Right forelimb (tissue), 1 donor: ENCODE results near the gene ETV4.
A peak's percentile ranks its signal among the peaks of the same experiment; 100 is the strongest.

ENCODE experiments used
- DNase-seq: peaks from one replicate; pipeline ENCODE4 v3.0.0-alpha.2; 2018

ETV4 gene

DNA sequence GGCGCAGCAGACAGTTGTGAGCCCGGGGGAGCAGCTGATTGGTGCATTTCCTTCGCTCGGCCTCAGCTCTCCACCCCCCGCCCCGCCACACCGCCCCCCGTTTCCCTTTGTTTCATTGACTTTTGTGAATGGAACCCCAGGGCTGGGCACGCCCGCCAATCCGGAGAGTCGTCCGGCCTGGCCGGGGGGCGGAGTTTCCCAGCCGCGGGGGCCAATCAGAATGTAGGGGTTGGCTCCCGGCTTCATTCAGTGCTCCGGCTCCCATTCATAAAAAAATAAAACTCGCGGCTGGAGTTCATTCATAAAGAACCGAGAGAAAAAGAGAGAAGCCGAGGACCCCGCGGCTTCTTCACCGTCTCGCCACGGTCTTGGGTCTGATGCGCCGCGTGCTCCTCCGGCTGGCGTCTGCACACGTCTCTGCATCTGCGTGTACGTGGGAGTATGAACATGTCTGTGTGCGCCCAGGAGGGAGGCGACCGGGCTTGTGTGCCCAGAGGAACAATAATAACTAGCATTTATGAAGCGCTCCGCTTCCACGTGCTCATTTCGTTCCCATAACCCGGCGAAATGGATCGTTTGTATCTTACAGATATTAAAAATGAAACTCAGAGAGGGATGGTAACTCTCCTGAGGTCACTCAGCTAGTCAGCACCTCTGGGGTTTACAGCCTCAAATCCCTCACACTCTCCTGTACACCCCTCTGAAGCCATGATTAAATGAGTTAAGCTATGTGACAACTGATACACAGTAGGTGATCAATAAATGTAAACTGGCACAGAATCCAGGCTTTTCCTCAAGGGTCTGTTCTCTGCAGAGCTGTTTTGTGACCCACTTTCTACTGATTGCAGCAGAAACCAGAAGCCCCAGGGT is at the start of gene ETV4:
TSS of gene ETV4 (minus strand) at position 22 of the 870 bp plus-strand sequence. CDS start 723 bp downstream, outside the sequence.
- peak; percentile 96 for DNase-seq

DNA sequence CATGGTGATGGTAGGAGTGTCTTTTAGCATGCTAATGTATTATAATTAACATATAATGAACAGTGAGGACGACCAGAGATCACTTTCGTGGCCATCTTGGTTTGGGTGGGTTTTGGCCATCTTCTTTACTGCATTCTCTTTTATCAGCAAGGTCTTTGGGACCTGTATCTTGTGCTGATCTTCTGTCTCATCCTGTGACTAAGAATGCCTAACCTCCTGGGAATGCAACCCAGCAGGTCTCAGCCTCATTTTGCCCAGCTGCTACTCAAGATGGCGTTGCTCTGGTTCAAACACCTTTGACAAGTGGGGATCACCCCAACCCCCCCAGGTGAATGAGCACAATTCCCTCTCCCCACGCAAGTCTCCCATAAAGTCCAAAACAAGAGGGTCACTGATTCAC is 49.3 kb upstream of the ETV4 start:
- DNase-seq = no peak

DNA sequence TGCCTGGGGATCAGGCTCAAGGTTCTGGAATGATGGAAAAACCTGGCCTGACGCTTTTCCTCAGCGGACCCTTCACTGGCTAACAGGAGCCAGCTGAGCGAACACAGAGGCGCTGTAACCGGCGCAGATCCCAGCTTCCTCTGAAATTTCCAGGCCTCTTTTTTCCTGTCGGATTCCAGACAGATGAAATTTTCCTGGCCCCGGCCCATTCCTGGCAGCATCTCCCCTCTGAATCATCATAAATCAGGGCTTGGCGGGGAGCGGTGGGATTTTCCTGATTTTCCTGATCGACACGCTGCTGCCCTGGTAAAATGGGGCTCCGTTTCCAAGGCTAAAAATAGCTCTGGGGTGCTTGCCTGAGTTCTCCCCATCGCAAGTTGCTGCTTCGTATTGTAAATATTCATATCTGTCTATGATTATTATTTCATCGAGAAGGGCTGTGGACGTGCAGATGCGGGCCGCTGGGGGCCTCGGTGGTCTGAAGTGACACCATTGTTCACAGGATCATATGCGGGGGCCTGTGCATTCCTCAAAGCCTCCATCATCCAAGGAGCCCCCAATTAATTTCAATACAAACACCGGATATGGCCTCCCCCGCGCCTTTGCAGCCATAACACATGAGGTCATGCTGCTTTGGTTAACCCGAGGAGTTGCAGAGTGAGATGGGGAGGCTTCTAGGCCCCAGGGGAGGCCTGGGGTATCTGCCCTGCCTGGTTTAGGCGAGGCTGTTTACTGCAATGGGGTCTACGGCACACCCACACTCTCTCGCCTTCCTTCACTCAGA is 45.8 kb upstream of the ETV4 start:
- DNase-seq = peak; percentile 93

DNA sequence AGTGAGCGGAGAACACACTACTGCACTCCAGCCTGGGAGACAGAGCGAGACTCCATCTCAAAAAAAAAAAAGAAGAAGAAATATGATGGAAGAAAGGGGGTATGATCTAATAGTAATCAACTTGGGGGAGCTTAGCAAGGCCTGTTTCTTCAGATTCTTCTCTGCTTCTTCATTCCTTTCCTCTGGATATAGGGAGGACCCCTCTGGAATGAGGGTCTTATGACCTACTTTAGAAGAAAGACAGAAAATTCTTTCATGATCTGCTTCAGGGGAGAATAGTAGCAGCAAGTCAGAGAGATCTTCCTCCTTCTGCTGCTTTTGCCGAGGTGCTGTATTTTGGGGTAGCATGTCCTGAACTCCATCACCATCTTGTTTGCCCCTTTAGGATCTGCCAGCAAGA is 44.9 kb upstream of the ETV4 start:
- DNase-seq = no peak

DNA sequence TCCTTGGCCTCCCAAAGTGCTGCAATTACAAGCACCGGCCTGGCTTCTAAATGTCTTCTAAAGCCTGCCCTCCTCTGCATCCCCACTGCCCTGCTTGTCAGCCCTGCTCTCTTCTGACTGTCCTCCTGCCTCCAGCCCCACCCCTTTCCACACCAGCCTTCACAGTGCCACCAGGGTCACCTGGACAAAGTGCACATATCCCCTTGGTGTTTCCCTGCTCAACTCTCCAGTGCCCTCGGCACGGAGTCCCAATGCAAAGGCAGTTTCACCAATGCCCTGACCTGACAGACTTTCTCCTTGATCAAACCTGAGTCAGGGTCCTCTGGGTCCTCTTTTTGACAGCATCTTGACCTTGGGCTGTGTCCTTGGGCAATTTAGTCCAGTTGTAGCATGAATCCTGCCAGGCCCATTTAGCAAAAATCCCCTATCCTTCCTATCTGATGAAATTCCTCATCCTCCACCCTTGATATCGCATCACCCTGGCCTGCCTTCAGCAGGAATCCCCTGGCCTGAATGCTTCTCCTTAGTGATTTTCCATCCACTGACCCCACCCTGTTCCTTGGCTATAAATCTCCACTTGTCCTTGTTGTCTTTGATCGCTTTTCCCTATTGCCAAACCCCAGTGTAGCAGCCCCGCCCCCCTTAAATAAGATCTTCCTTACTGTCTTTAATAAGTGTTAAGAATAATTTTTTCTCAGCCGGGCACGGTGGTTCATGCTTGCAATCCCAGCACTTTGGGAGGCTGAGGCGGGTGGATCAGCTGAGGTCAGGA is 42.7 kb upstream of the ETV4 start:
- no peak for DNase-seq

DNA sequence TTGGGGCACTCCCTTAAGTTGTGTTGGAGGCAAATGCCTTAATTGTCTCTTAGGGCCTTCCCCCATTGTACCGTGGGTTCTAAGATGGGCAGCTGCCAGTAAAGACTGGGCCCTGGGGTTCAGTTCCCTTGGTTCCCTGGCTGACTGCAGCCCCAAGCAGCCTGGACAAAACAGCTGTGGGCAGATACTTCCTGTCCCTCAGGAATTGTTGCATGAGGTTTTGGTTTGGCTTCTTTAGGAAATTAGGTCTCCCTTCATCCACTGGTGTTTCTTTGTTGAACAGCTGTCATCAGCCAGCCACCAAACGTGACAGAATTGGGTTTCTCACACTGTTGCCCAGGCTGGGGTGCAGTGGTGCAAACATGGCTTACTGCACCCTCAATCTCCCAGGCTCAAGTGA is 42.0 kb upstream of the ETV4 start:
- no peak for DNase-seq

DNA sequence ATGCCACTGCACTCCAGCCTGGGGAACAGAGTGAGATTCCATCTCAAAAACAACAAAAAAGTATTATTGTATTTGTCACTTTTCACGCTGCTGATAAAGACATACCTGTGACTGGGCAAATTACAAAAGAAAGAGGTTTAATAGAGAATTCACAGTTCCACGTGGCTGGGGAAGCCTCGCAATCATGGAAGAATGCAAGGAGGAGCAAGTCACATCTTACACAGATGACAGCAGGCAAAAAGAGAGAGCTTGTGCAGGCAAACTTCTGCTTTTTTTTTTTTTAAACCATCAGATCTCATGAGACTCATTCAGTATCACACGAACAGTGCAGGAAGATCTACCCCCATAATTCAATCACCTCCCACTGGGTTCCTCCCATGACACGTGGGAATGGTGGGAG is 41.5 kb upstream of the ETV4 start:
- DNase-seq = no peak

DNA sequence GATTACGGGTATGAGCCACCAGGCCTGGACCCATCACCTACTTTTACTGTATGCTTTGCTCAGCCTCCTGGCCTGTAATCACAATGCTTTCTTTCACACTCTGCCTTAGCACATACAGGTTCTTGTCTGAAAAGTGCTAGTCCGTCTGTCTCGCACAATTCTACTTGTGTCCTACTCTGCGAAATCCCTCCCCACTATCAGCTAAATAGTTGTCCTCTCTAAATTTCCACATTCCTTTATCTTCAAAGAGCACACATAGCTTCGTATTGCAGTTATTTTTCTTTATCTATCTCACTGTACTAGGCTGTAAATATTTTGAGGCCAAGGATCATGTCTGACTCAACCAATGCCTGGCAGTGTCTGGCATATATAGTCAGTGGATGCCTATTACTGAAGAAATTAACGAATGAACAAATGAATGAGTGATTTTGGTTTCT is 38.5 kb upstream of the ETV4 start:
- no peak for DNase-seq

DNA sequence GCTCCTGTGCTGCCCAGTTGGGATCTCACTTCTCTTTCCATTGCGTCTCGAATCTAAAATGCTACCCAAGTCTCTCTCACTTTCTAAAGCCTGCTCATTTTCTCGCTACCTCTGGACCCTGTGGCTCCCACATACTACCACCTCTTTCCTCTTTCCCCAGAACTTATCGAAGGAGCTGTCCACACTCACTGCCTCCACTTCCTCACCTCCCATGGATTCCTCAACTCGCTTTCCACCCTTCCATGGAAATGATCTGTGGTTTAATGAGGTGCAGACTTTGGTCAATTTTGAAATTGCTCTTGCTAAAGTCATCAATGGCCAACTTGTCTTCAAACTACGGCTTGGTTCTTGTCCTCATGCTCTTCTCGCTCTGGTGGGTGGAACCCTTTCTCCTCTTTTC is 37.2 kb upstream of the ETV4 start:
- no peak for DNase-seq

DNA sequence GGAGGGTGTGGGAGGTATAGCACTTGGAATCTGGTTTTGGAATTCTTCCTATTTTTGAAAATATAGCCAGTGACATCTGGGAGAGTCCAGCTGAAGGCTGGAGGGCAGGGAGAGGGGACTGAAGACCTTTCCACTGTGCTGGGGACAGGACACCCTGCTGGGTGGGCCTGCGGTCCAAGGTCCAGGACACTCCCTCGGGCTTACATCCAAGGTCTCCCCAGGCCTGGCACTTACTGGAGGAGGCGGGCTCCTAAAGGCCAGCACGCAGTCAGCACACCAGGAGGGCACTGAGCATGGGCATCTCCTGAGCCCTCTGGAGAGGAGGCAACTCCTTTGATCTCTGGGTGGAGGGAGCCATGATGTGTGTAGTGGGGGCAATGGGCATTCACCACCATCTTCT is 35.5 kb upstream of the ETV4 start:
- no peak for DNase-seq

DNA sequence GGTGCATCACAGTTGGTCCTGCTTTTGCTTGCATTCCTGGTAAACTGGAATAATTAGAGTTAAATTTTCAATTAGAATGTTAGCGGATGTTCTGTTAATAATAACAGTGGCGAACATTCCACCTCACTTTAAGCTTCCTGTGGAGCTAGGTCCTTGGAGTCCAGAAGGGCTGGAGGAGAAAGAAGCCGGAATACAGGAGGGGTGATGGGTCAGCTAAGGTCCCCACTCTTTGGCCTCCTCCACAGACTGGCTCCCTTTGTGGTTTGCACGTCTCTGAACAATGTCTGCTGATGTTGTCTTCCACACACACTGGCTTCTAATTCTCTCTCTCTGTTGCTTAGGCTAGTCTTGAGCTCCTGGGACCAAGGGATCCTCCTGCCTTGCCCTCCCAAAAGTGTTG is 35.0 kb upstream of the ETV4 start:
- no peak for DNase-seq

DNA sequence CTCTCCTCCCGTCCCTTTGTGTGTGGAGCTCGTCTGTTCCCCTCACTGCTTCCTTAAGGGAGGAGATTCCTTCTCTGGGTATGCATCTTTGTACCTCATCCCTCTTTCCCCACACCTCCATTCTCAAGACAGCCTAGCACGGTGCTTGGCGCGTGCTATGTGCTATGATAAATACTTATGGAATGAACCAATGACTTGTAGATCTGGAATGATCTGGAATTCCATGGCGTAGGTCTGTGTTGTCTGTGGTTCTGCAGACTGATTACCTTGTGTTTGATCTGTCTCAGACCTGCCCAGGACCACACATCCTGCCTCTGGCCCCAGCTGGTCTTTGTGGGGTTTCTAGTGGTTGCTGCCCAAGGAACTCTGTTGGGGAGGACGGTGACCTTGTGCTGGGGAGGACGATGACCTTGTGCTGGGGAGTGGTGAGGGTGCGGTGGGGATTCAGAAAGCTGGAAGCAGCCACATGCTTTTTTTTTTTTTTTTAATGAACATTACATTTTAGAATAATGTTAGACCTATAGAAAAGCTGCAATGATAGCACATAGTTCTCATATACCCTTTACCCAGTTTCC is 33.5 kb upstream of the ETV4 start:
- no peak for DNase-seq

DNA sequence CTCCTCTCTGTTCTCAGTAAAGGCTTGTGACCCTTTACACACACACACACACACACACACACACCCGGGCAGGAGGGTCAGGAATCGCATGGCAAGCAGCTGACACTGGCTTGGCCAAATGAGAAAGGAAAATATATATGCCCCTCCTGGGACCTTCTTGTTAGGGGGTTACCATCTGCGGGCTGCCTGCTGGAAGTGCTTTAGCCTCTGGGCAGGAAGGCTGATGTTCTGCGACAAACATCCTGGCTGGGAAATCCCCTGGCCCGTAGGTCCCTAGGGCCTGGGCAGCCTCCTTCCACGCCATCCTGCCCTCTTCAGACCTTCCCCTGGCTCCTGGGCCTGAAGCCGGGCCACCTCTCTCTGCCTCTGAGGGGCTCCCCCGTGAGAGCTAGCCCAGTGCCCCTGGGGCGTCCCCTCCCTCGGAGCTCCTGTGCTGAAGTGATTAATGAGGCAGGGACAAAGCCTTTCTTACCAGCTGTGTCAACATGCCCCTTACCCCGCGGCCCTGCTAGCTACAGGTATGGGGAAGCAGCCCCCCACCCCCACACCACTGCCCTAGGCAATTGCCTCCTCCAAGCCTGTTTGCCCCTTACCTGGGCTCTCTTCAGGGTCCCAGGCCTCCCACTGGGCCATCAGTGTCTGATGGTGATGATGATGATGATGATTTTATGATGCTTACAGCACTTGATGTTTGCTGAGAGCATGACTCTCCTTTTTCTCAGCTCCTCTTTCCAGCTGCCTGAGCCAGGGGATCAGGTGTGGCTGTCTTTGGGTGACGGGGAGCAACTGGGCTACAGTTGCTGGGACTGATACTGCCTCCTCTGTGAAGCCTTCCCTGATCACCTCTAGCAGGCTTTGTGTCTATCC is 32.8 kb upstream of the ETV4 start:
- peak; percentile 53 for DNase-seq

DNA sequence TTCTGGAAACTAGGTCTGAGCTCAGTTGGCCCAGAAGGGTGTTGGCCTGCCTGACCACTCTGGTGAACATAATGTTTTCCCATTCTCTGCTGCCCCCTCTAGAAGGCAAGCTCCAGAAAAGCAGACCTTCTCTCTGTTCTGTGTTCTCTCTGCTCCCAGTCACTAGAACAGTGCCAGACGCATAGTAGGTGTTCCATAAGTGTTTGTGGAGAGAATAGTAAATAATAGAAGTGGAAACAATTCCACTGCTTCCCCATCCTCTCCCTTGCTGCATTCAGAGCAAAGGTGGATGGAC is 32.2 kb upstream of the ETV4 start:
- no peak for DNase-seq

DNA sequence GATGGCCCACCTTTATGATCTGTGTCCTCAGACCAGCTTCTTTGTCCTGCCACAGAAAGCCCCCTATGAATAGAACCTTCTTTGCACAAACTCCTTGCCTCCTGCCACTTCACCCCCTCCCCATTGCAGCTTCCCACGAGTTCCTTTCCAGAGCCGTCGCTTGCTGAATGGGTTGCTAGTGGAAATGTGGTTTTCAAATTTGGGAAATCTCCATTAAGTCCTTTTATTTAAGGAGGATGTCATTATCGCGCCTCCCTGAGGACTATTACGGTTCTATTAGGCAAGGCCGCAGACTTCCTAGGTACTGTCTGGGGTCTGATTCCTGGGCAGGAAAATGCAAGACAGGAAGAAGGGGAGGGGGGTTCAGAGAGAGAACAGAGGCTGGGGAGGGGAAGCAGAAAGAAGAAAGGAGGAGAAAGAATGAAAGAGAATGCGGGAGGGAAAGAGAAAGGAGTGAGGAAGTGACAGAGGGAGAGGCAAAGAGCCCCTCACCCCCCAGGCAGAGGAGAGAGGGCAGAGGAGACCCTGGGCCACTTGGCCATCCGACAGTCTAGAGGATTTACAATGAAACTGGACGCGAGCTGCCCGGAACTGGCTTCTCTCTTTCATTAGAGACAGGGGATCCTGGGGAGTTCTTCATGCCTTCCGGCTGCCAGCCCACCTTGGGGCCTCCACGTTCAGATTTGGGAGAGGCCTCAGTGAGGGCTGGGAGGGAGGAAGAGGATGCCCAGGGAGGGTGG is 31.7 kb upstream of the ETV4 start:
- DNase-seq = no peak

DNA sequence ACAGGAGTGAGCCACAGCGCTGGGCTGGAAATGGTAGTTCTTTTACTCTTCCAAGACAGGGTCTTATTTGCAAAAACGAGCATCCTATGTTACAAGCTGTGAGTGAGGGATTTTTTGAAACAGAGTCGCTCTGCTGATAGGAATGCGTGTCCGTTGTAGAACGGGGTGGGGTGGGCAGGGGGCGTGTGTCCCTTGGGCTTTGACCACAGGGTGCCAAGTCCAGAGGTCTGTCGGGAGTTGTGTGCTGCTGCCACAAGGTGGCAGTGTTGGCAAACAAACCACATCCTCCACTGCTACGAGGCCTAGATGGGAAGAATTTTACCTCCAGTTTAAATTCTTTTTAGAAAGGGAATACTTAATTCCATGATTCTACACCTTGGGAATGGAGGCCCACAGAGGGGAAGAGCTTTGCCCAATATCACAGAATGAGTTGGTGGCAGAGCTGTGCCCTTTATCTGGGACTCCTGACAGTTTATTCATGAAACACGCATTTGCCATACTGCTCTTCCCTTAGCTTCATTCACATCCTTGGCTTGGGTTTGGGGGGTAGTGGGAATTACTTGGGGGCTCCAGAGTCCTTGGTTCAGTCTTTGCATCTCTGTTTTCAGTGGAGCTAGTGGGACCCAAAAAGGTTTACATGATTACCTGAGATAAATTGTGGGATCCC is 30.6 kb upstream of the ETV4 start:
- peak; percentile 86 for DNase-seq

DNA sequence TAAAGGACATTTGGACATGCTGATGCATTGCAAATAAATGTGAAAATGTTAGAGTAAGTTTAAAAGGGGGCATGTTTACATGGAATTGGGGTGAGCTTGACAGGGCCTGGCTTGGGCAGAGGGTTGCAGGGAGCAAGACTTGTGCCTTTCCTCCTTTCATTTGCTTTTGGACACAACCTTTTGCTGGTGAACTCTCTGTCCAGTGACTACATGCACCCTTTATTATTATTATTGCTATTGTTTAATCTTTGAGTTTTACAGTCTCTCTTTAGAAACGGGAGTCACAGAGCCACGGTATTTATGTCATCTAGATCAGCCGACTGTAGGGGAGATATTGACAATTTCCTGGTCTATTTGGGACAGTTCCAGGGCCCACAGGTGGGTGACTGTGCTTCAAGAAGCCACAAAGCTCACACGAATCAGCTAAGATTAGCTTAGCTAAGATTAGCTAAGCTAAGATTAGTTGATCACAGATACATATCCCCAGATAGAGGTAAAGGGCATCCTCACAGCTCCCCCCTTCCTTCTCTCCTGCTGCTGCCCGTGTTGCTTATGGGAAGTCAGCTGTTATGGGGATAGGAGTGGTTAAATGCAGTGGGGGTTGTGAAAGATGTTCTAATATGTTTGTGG is 28.9 kb upstream of the ETV4 start:
- DNase-seq = no peak

DNA sequence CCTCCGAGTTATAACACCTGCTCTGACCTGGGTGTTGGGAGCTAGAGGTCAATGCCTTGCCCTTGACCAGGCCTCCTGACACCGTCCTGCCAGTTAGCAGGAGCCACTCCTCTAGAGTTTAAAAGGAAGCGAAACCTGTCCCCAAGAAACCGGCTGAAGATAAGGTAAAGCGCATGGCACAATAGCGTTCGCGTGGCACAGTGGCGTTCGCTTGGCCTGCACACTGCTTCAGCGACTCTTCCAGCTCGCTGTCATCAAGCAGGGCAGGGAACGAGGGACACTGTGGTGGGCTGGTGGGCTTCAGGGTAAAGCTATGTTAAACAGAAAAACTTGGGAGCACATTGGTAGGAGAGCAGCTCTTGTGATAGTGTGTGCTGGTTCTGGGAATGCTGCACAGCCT is 28.2 kb upstream of the ETV4 start:
- no peak for DNase-seq

DNA sequence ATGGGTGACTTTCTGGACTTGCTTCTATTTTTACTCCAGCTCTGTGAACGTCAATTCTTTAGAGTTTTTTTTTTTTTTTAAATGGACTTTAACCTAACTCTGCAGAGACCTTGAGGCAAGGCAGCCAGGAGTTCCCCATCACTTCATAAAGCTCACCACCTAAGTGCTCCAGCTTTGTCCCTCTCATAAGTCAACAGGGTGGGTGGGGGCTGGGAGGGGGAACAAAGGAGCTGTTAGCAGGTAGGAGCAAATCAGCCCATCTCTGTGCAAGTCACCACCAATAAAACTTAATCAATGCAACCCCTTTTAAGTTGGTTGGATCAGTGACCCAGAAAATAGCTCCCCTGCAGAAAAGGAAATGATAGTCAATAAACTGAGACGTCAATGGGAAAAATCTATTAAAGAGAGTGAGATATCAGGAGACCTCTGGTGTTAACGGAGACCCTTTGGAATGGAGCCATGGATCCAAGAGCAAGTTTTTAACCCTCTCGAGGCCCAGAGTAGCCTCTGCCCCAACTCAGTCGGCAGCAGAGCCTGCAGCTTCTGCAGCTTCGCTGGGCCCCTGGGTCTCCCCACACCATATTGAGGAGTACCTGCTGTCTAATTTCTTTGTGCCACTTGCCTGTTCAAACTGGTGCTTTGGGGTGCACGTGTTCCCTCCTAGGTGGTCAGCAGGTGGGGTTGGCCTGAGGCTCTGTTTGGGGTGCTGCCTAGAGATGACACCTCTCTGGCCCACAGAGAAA is 27.6 kb upstream of the ETV4 start:
- DNase-seq = no peak
